H9 (cell line): ENCODE results near the gene IL36RN. TPM values are rescaled to one million over a fixed set of nuclear protein-coding genes. Genes with fewer than 3 reads are reported as not detected.

Experiments
- DNase-seq: peaks from one replicate; pipeline ENCODE4 v3.0.0-alpha.2; 2017
- H2AFZ ChIP-seq: one replicate; pipeline ENCODE4 v1.6.1; 2013; ENCODE audit warnings: mild to moderate bottlenecking, low read length, control low read depth, moderate library complexity
- H2AK5ac ChIP-seq: 2 replicates; pipeline ENCODE4 v1.6.1; 2013; ENCODE audit warnings: low read length, control low read depth, mixed read lengths; ENCODE audit not compliant: insufficient read length
- H2BK120ac ChIP-seq: one replicate; pipeline ENCODE4 v1.6.1; 2013; ENCODE audit warnings: low read depth, mild to moderate bottlenecking, low read length, control low read depth, inconsistent platforms; ENCODE audit not compliant: poor library complexity, severe bottlenecking
- H2BK12ac ChIP-seq: 2 replicates; pipeline ENCODE4 v1.6.1; 2013; ENCODE audit warnings: low read length, control low read depth, mixed read lengths, low read depth; ENCODE audit not compliant: insufficient read length
- H2BK15ac ChIP-seq: 2 replicates; pipeline ENCODE4 v1.6.1; 2013; ENCODE audit warnings: low read depth, low read length, control low read depth
- H2BK20ac ChIP-seq: one replicate; pipeline ENCODE4 v1.6.1; 2013; ENCODE audit warnings: low read depth, mild to moderate bottlenecking, low read length, control low read depth, inconsistent platforms; ENCODE audit not compliant: poor library complexity, severe bottlenecking
- H2BK5ac ChIP-seq: 2 replicates; pipeline ENCODE4 v1.6.1; 2013; ENCODE audit warnings: low read length, control low read depth, mixed read lengths; ENCODE audit not compliant: insufficient read length
- H3K14ac ChIP-seq: 2 replicates; pipeline ENCODE4 v1.6.1; 2013; ENCODE audit warnings: low read length, control low read depth; ENCODE audit not compliant: insufficient read depth
- H3K18ac ChIP-seq: 2 replicates; pipeline ENCODE4 v1.6.1; 2013; ENCODE audit warnings: low read depth, mild to moderate bottlenecking, mixed read lengths, low read length, control low read depth; ENCODE audit not compliant: insufficient read length
- H3K23ac ChIP-seq: 2 replicates; pipeline ENCODE4 v1.6.1; 2013; ENCODE audit warnings: low read length, control low read depth, mixed read lengths, low read depth; ENCODE audit not compliant: insufficient read length
- H3K23me2 ChIP-seq: 2 replicates; pipeline ENCODE4 v1.6.1; 2013; ENCODE audit warnings: low read depth, mild to moderate bottlenecking, mixed read lengths, low read length, control low read depth; ENCODE audit not compliant: insufficient read length, poor library complexity, severe bottlenecking
- H3K27ac ChIP-seq: 2 replicates; pipeline ENCODE4 v1.5.1; 2013; ENCODE audit warnings: low read length, control low read depth, mixed read lengths, low read depth; ENCODE audit not compliant: insufficient read length
- H3K27me3 ChIP-seq: 2 replicates; pipeline ENCODE4 v1.6.1; 2013; ENCODE audit warnings: low read length, control low read depth, inconsistent platforms; ENCODE audit not compliant: insufficient read depth
- H3K4ac ChIP-seq: 2 replicates; pipeline ENCODE4 v1.6.1; 2013; ENCODE audit warnings: low read depth, mild to moderate bottlenecking, control low read depth, inconsistent platforms, low read length, moderate library complexity
- H3K4me1 ChIP-seq: 2 replicates; pipeline ENCODE4 v1.6.1; 2013; ENCODE audit warnings: low read length, control low read depth, inconsistent platforms; ENCODE audit not compliant: insufficient read depth
- H3K4me2 ChIP-seq: 2 replicates; pipeline ENCODE4 v1.6.1; 2013; ENCODE audit warnings: low read length, control low read depth, mixed read lengths; ENCODE audit not compliant: insufficient read length, insufficient read depth
- H3K56ac ChIP-seq: 2 replicates; pipeline ENCODE4 v1.6.1; 2013; ENCODE audit warnings: low read depth, mild to moderate bottlenecking, mixed read lengths, low read length, control low read depth; ENCODE audit not compliant: insufficient read length
- H3K79me1 ChIP-seq: 2 replicates; pipeline ENCODE4 v1.6.1; 2013; ENCODE audit warnings: low read depth, mild to moderate bottlenecking, moderate library complexity, low read length, control low read depth, inconsistent platforms; ENCODE audit not compliant: insufficient read depth, poor library complexity, severe bottlenecking
- H3K79me2 ChIP-seq: 2 replicates; pipeline ENCODE4 v1.6.1; 2013; ENCODE audit warnings: low read length, control low read depth, inconsistent platforms; ENCODE audit not compliant: insufficient read depth
- H3K9ac ChIP-seq: 2 replicates; pipeline ENCODE4 v1.6.1; 2013; ENCODE audit warnings: low read length, control low read depth, mixed read lengths; ENCODE audit not compliant: insufficient read length; ENCODE audit errors: extremely low read depth
- H3K9me3 ChIP-seq: one replicate; pipeline ENCODE4 v1.6.1; 2013; ENCODE audit warnings: low read depth, low read length, inconsistent platforms; ENCODE audit not compliant: control insufficient read depth
- H3T11ph ChIP-seq: one replicate; pipeline ENCODE4 v1.6.1; 2013; ENCODE audit warnings: mild to moderate bottlenecking, low read length, control low read depth, inconsistent platforms
- H4K20me1 ChIP-seq: one replicate; pipeline ENCODE4 v1.6.1; 2013; ENCODE audit not compliant: control insufficient read depth, insufficient read length, insufficient read depth
- H4K5ac ChIP-seq: 2 replicates; pipeline ENCODE4 v1.6.1; 2013; ENCODE audit warnings: low read depth, mild to moderate bottlenecking, mixed read lengths, low read length, control low read depth; ENCODE audit not compliant: insufficient read length
- H4K8ac ChIP-seq: replicated peaks from 2 replicates; pipeline ENCODE4 v1.6.1; 2013; ENCODE audit warnings: low read length, control low read depth, mixed read lengths, low read depth; ENCODE audit not compliant: insufficient read length
- H4K91ac ChIP-seq: 2 replicates; pipeline ENCODE4 v1.6.1; 2013; ENCODE audit warnings: low read depth, mild to moderate bottlenecking, moderate library complexity, mixed read lengths, low read length, control low read depth; ENCODE audit not compliant: insufficient read length
- H3K27ac Mint-ChIP-seq, 3 experiments: 2 replicates in 2 of 3; 3 replicates in 1 of 3; pipeline ENCODE4 v1.8.0; 2020 to 2021; ENCODE audit warnings: mixed read lengths in 3 of 3, mild to moderate bottlenecking in 1 of 3, moderate library complexity in 1 of 3
- H3K27me3 Mint-ChIP-seq: 2 replicates; pipeline ENCODE4 v1.8.0; 2021; ENCODE audit warnings: low read depth, mild to moderate bottlenecking, moderate library complexity, mixed read lengths
- H3K36me3 Mint-ChIP-seq, 3 experiments: 2 replicates in 2 of 3; 3 replicates in 1 of 3; pipeline ENCODE4 v1.8.0; 2020 to 2021; ENCODE audit warnings: low read depth in 3 of 3, mixed read lengths in 3 of 3; ENCODE audit not compliant: insufficient read depth in 1 of 3
- H3K4me1 Mint-ChIP-seq, 2 experiments: 2 replicates each; pipeline ENCODE4 v1.8.0; 2020; ENCODE audit warnings: mixed read lengths in 2 of 2
- H3K4me3 Mint-ChIP-seq, 2 experiments: 2 replicates in 1 of 2; 3 replicates in 1 of 2; pipeline ENCODE4 v1.8.0; 2020 to 2021; ENCODE audit warnings: mild to moderate bottlenecking in 2 of 2, mixed read lengths in 2 of 2, moderate library complexity in 1 of 2
- H3K9me3 Mint-ChIP-seq, 2 experiments: 2 replicates in 1 of 2; 3 replicates in 1 of 2; pipeline ENCODE4 v1.8.0; 2020; ENCODE audit warnings: mild to moderate bottlenecking in 2 of 2, mixed read lengths in 2 of 2, moderate library complexity in 1 of 2
- CTCF ChIP-seq: fragments of 200-600 bp; sonication (generic); conservative IDR thresholded peaks from 3 replicates; pipeline ENCODE4 v1.8.0; 2021; ENCODE audit warnings: antibody characterized with exemption, mild to moderate bottlenecking
- WGBS: extraction: QIAGEN DNeasy Blood & Tissue Kit; methylation state at CpG from one replicate; pipeline ENCODE4 v1.1.7; 2013; ENCODE audit warnings: missing lambda C conversion rate, low lambda C conversion rate, mixed read lengths; ENCODE audit not compliant: insufficient read length; ENCODE audit errors: extremely low coverage; 5-methylcytosine and 5-hydroxymethylcytosine counted together
- total RNA-seq: library from RNA; stranded (reverse); gene quantifications from 2 replicates; pipeline ENCODE4 v1.2.1, GENCODE V29; 2021

The IL36RN gene
- total RNA-seq, 1 experiment from 2014 or later: not detected

GRCh38 chr2:113091231-113091896 lies 32.4 kb downstream of the IL36RN start:
- H4K91ac ChIP-seq: no peak overlapping the region
- H3K27ac Mint-ChIP-seq: no peak overlapping the region
- no peak overlapping the region for H2AK5ac ChIP-seq
- H3K27ac ChIP-seq: no peak overlapping the region
- H2BK15ac ChIP-seq: no peak overlapping the region
- H3K36me3 Mint-ChIP-seq: no peaks in the 10 kb centered on the region
- H3K79me2 ChIP-seq: no peaks in the 10 kb centered on the region
- no peak overlapping the region for H3K14ac ChIP-seq
- no peak overlapping the region for H3K4me2 ChIP-seq
- WGBS: no CpG with 5 or more reads among the region's 4 CpGs
- no peaks in the 10 kb centered on the region for H4K20me1 ChIP-seq
- peaks cover 27% of the 10 kb centered on the region for H3K27me3 Mint-ChIP-seq
- no peak overlapping the region for H2BK120ac ChIP-seq
- H3K18ac ChIP-seq: no peak overlapping the region
- H3K4me3 Mint-ChIP-seq: no peak overlapping the region
- no peak overlapping the region for H3T11ph ChIP-seq
- peaks cover 8 to 13% of the 10 kb centered on the region in 2 experiments; a peak in 4 of 5 replicates for H3K9me3 Mint-ChIP-seq
- H3K9me3 ChIP-seq: no peaks in the 10 kb centered on the region
- no peaks in the 10 kb centered on the region for H3K79me1 ChIP-seq
- H2BK12ac ChIP-seq: no peak overlapping the region
- no peak for DNase-seq
- H4K5ac ChIP-seq: no peak overlapping the region
- H2BK5ac ChIP-seq: no peak overlapping the region
- H3K23ac ChIP-seq: no peak overlapping the region
- H3K9ac ChIP-seq: no peak overlapping the region
- no peak overlapping the region for H2AFZ ChIP-seq
- H3K56ac ChIP-seq: no peak overlapping the region
- H2BK20ac ChIP-seq: no peak overlapping the region
- H4K8ac ChIP-seq: no peak overlapping the region
- no peaks in the 10 kb centered on the region for H3K4me1 ChIP-seq
- no peaks in the 10 kb centered on the region for H3K4me1 Mint-ChIP-seq
- H3K4ac ChIP-seq: no peak overlapping the region
- H3K23me2 ChIP-seq: no peaks in the 10 kb centered on the region
- H3K27me3 ChIP-seq: no peaks in the 10 kb centered on the region
- TF ChIP-seq CTCF: no peak
